ENCODE results near the gene RIPK1. TPM values are rescaled to one million over a fixed set of nuclear protein-coding genes. Genes with fewer than 3 reads are reported as not detected.

Gene RIPK1
- total and polyA plus RNA-seq, 9 of the 15 experiments (the other 6 are each of a cell fraction or from before 2014, with no cell fraction given): 3.8 to 24.9 (median 17.7) TPM

GRCh38 chr6:3159805-3160781, 91.8 kb downstream of the RIPK1 start (continued):
- peak; percentile 76 for TF ChIP-seq MTA3 (IDR thresholded peaks at IDR 0.05; ENCODE audit: borderline replicate concordance)
- peak; percentile 74 for TF ChIP-seq ZFP36 (IDR thresholded peaks at IDR 0.05; ENCODE audit: low read depth, low read length, partially characterized antibody)
- TF ChIP-seq, protein P1, sequence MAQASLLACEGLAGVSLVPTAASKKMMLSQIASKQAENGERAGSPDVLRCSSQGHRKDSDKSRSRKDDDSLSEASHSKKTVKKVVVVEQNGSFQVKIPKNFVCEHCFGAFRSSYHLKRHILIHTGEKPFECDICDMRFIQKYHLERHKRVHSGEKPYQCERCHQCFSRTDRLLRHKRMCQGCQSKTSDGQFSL (CRISPR knock-in tag; IDR thresholded peaks at IDR 0.05): no peak
- TF ChIP-seq, protein P1 (tag; IDR thresholded peaks at IDR 0.05): no peak
- no peak for TF ChIP-seq RAD51 (IDR thresholded peaks at IDR 0.05; ENCODE audit: borderline replicate concordance, low read depth)
- TF ChIP-seq, protein P2, sequence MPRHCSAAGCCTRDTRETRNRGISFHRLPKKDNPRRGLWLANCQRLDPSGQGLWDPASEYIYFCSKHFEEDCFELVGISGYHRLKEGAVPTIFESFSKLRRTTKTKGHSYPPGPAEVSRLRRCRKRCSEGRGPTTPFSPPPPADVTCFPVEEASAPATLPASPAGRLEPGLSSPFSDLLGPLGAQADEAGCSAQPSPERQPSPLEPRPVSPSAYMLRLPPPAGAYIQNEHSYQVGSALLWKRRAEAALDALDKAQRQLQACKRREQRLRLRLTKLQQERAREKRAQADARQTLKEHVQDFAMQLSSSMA (CRISPR knock-in tag; IDR thresholded peaks at IDR 0.05): no peak
- peak; percentile 68 for TF ChIP-seq POLR2G (IDR thresholded peaks at IDR 0.05; ENCODE audit: low read depth, low read length)
- TF ChIP-seq MCM3 (IDR thresholded peaks at IDR 0.05): no peak
- TF ChIP-seq ZNF780A (CRISPR knock-in tag; IDR thresholded peaks at IDR 0.05): no peak
- no peak for TF ChIP-seq XRCC4 (IDR thresholded peaks at IDR 0.05; ENCODE audit: extremely low read depth, insufficient read depth, insufficient read length)
- TF ChIP-seq MECOM (CRISPR knock-in tag; IDR thresholded peaks at IDR 0.05): no peak
- peak; percentile 57 for TF ChIP-seq HNRNPLL (IDR thresholded peaks at IDR 0.05; ENCODE audit: low read depth, low read length, poor library complexity, severe bottlenecking)
- TF ChIP-seq, protein P3, sequence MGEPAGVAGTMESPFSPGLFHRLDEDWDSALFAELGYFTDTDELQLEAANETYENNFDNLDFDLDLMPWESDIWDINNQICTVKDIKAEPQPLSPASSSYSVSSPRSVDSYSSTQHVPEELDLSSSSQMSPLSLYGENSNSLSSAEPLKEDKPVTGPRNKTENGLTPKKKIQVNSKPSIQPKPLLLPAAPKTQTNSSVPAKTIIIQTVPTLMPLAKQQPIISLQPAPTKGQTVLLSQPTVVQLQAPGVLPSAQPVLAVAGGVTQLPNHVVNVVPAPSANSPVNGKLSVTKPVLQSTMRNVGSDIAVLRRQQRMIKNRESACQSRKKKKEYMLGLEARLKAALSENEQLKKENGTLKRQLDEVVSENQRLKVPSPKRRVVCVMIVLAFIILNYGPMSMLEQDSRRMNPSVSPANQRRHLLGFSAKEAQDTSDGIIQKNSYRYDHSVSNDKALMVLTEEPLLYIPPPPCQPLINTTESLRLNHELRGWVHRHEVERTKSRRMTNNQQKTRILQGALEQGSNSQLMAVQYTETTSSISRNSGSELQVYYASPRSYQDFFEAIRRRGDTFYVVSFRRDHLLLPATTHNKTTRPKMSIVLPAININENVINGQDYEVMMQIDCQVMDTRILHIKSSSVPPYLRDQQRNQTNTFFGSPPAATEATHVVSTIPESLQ (CRISPR knock-in tag; IDR thresholded peaks at IDR 0.05): no peak
- no peak for TF ChIP-seq XRCC3 (IDR thresholded peaks at IDR 0.05)
- TF ChIP-seq SRSF9 (IDR thresholded peaks at IDR 0.05; ENCODE audit: borderline replicate concordance, low read depth, low read length): no peak
- TF ChIP-seq POLR2A (conservative IDR thresholded peaks at IDR 0.05): peak; percentile 59; the same call in 1 of the 2 replicates
- TF ChIP-seq TSHZ1 (CRISPR knock-in tag; IDR thresholded peaks at IDR 0.05): no peak
- peak in 1 of 2 experiments; percentile 42; a peak in 1 of 4 replicates for TF ChIP-seq ARNT (IDR thresholded peaks at IDR 0.05)
- TF ChIP-seq JUND (IDR thresholded peaks at IDR 0.05; ENCODE audit: borderline replicate concordance, low read depth, low read length): peak; percentile 99
- TF ChIP-seq JUND (tag; IDR thresholded peaks at IDR 0.05; ENCODE audit: borderline replicate concordance, low read depth, low read length): peak; percentile 99; the same call in 2 of the 3 replicates
- no peak for TF ChIP-seq OTX1 (CRISPR knock-in tag; IDR thresholded peaks at IDR 0.05)
- no peak for TF ChIP-seq PURB (CRISPR knock-in tag; IDR thresholded peaks at IDR 0.05; ENCODE audit: low read depth)
